HG03175 (cell line): ENCODE data around the gene KIF21A.
"Not testable (repeated sequence)": the region's sequence is repeated elsewhere in the genome, so short reads cannot be mapped to it uniquely, and the experiment has no call there.

Source experiments
- ATAC-seq: cut with Tn5 transposase; IDR thresholded peaks from one replicate; pipeline ENCODE4 v1.9.1; 2021; ENCODE audit warnings: mild to moderate bottlenecking, moderate library complexity; ENCODE audit not compliant: unreplicated experiment

The KIF21A gene

GRCh38 chr12:39348523-39348922 is 94.4 kb downstream of the KIF21A start:
- no peak for ATAC-seq

- no peak for ATAC-seq
These were observed 98.0 kb downstream of the KIF21A start for GRCh38 chr12:39344926-39345325.

DNA sequence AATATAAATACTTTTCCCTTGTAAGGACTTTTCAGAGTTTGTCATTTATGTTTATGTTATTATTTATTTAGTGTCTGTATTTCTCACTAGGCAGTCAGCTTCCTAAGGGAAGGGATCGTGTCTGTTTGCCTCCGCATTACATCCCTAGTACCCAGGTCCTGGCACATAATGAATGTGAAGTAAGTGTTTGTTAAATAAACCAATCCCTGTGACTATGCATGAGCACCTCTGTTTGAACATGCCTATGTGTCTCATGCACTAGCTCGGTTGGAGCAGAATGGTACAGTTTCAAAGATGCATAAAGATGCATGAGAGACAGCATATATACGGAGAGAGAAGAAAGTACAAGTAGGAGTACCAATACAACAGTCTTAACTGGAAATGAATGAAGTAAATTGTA is 99.3 kb downstream of the KIF21A start:
- ATAC-seq, result no peak

- ATAC-seq, result no peak
These were observed 101.2 kb downstream of the KIF21A start for GRCh38 chr12:39341761-39342160.

DNA sequence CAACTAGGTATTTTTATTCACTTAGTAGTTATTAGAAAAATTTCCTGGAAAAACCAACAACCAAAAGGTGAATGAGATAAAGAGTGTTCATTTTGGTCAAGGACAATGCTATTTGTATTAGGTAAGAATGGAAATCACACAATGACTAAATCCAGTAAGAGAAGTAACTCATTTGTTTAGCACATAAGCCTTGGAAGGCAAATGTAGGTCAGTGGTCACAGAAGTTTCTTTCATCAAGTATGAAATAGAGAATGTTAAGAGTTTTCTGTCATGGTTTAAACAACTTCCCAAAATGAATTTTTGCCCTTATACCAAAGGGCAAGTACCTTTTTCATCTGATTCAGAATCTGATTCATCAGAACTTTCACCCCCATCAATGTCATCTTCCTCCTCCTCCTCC is 101.7 kb downstream of the KIF21A start:
- ATAC-seq, result no peak

DNA sequence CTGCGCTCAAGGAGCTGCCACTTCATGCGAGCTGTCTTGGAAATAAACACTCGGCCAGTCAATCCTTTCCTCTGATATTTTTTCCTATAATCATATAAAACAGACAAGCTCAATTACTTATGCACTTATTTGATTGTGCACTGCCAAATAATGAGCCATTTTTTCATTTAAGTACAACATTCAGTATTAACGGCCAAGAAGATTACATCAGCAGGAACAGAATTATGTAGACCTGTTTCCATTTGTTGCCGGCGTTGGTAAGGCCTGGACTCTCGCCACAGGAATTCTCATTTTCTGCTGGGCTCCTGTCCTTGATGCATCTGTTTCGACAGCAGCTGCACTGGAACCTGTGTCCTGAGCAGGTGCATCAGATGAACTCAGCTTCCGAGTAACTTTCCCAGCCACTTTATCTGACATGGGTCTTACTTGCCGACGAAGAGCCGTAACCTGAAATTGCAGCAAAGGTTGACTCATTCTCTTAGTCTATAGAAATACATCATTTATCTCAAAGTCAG is 110.2 kb downstream of the KIF21A start:
- no peak for ATAC-seq

GRCh38 chr12:39331539-39332261 is 111.2 kb downstream of the KIF21A start:
- ATAC-seq, result no peak

GRCh38 chr12:39329876-39330275 is 113.0 kb downstream of the KIF21A start:
- no peak for ATAC-seq

GRCh38 chr12:39329018-39329417 is 113.9 kb downstream of the KIF21A start:
- ATAC-seq, result no peak

DNA sequence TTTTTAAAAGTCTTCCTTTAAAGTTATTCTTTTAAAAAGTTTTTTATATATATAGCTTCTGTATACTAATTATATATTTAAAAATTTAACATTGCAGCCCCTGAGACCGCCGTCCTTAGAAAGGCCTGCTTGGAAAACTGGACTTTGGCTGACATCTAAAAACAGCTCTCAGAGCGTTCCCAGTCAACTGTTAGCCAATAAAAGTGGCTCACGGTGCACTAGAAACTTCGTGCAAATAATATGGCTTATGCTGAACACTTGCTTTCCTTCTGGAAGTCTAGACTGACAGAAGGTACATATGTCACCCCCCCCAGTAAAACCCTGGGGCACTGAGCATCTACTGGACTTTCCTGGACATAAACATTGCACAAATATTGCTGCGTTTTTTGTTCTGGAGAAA is 115.0 kb downstream of the KIF21A start:
- no peak for ATAC-seq

DNA sequence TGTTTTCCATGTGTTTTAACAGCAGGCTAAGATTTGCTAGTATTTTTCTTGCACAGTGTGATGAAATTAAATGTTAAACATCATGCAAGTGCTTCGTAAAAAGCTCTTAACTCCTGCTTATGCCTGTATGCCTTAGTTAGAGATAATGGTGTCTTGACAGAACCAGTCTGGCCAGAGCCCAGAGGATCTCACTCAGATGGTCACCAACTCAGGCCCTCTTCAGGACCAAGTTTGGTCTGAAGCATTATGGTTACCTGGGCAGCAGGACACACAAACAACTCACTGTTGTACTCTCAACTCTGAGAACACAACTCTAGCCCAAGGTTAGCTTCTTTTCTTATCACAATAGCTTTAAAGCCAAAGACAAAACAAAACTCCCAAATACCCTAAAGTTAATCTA is 115.4 kb downstream of the KIF21A start:
- ATAC-seq, result no peak

DNA sequence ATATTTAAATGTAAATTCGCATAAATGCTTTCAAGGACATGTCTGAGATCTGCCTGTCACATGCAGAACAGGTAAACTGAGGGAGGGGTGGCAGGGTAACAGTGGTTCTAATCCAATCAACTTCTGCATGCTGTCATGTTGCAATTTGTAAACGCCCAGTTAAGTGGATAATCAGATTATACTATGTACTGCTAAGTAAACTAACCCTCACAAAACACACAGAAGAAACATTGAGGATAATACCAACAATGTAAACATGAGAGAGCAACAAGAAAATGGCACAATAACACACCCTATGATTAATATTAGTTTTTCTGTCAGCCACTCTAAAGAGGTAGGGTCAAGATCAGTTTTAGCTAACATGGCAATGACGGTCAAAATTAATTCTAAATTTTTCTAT is 123.7 kb downstream of the KIF21A start:
- no peak for ATAC-seq

DNA sequence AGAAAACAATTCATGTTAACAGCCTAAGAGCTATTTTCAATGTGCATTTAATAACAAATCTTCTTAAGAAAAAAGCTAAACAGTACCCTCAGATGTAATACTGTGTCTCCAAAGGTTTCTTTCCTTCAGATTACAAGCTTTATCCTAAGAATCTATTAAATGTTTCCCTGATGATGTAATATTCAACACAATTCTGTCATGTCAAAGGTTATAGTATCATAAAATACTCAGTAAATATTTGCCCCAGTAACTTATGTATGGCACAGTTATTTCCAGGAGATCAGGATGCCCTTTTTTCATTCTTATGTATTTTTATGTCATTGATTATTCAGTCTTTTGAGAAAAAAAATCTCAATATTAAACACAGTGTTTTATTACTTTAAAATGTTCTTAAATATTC is 128.4 kb downstream of the KIF21A start:
- no peak for ATAC-seq

DNA sequence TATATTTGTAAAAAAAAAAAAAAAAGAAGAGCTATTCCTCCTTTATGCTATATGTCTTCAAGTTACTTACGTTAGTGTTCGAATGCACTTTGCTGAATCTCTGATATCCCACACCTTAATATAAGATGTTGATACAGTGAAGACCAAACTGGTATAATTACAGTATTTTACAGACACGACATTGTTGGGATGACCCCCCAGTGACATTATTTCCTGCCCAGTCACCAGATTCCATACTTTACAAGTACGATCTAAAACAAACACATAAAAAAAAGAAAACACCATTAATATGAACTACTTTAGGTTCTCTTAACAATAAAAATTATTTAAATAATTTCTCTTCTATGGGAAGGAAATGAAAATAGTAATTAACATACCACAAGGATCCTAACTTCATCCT is 133.4 kb downstream of the KIF21A start:
- ATAC-seq, result no peak

- no peak for ATAC-seq
These were observed 141.5 kb downstream of the KIF21A start for GRCh38 chr12:39301422-39301821.

- ATAC-seq, result no peak
These were observed 142.1 kb downstream of the KIF21A start for GRCh38 chr12:39300799-39301198.

DNA sequence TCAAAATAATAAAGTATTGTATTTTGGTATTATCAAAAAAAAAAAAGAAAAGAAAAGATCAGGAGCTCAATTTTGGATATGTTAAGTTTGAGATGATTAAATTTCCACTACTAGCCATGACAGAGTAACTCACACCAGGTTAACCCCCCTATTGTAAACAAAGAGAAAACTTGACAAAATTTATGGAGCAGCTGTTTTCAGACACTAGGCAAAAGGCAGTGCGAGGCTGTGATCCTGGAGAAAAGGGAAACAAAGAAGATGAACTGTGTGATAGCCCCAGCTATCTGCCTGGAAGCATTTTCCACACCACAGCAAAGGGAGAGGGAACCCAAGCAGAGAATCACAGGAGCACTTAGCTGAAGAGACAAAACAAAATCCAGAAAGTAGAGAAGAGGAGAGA is 145.0 kb downstream of the KIF21A start:
- no peak for ATAC-seq

- no peak for ATAC-seq
These were observed 146.4 kb downstream of the KIF21A start for GRCh38 chr12:39296496-39296895.

GRCh38 chr12:39295593-39295992 is 147.3 kb downstream of the KIF21A start:
- not testable (repeated sequence) for ATAC-seq

GRCh38 chr12:39294715-39295114 is 148.2 kb downstream of the KIF21A start:
- ATAC-seq, result no peak

GRCh38 chr12:39292125-39292630 is 150.7 kb downstream of the KIF21A start:
- ATAC-seq, result no peak

DNA sequence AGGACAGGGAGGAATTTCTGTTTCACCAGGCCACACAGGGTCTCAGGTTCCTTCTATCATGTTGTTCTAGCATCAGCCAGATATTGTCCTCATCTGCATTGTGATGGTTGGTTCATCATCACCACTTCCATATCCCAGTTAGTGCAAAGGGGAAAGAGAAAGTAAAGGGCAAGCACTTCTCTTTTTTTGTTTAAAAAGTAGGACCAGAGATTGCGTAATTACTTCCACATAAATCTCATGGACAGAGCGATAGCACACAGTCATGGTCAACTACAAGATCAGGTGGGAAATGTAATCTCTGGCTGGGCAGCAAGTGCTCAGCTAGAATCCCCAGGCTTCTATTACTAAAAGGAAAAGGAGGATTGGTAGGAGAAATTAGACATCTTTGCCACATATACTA is 155.1 kb downstream of the KIF21A start:
- ATAC-seq, result no peak

DNA sequence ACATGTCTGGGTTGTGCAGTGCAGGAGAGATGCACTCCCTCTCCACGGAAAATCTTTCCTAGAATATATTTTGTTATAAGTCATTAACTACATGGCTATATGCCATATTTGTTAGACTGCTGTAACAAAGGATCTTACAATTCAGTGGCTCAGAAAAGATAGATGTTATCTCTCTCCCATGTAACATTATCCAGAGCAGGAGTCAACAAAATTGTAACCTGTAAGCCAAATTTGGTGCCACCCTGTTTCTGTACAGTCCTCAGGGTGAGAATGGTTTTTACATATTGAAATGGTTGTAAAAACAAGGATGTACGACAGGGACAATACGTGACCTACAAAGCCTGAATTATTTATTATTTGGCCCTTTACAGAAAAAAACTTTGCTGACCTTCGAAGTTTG is 155.5 kb downstream of the KIF21A start:
- ATAC-seq, result no peak
